ENCODE measurements around the gene OXLD1. TPM values are rescaled to one million over a fixed set of nuclear protein-coding genes. Genes with fewer than 3 reads are reported as not detected.

OXLD1 gene
- total and polyA plus RNA-seq, 7 donors = 15.5 to 44.9 (median 23.6) TPM

DNA sequence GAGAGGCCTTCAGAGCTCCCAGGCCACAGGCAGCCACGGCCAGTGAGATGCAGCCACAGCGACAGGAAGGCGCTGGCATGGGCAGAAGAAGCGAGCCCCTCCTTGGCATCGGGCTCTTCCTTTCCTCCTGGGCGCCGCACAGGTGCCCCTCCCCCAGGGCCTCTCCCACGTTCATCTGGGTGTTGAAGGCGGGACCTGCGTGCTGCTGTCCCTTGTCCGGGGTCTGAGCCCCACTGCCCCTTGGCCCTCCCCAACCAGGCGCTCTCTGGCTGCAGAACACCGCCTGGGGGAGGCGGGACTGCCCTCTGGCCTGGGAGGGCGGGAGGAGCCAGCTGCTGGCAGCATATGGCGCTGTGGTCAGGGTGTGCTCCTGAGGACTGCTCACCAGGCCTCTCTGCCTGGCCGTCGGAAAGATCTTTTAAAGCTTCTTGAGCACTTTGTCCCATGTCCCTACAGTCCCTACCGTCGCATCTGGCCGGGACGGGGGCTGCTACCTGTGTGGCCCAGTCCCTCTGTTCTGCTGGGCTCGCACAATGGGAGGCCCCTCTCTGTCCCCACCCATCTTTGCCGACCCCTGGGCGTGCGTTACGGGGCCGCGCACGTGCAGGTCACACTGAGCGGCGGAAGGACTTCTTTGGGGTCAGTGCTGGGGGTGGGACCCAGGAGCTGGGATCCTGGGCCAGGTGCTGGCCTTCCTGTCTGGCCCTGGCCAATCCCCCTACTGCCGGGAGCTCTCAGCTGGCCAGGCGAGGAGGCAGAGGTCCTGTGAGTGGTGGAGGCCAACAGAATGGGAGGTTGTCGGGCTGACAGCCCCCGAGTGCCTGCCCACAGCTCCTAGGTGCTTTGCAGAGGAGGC is 47.4 kb upstream of the OXLD1 start:
- TF ChIP-seq CTCF (IDR thresholded peaks at IDR 0.05) = no peak
- Histone ChIP-seq H3K27me3 (ENCODE audit: insufficient read depth in 3 of 3, low read length in 2 of 3) (no peaks in the 10 kb centered on the region), H3K4me1 (peaks cover 26% of the 10 kb centered on the region), H3K4me3 (peak overlapping the region; percentile 73), H3K9me3 (no peaks in the 10 kb centered on the region), H3K36me3 (ENCODE audit: insufficient read depth in 1 of 2, low read depth in 1 of 2) (no peaks in the 10 kb centered on the region), H3K27ac (no peak overlapping the region)
- WGBS, 3 donors = 71 to 73% (median 73%) methylated on average over 34 to 36 of the region's 36 CpGs
- ATAC-seq (no peak), DNase-seq (peak in 1 of 2 donors; percentile 18)
- intact Hi-C loops (cut with DNase I) = no loop called here

DNA sequence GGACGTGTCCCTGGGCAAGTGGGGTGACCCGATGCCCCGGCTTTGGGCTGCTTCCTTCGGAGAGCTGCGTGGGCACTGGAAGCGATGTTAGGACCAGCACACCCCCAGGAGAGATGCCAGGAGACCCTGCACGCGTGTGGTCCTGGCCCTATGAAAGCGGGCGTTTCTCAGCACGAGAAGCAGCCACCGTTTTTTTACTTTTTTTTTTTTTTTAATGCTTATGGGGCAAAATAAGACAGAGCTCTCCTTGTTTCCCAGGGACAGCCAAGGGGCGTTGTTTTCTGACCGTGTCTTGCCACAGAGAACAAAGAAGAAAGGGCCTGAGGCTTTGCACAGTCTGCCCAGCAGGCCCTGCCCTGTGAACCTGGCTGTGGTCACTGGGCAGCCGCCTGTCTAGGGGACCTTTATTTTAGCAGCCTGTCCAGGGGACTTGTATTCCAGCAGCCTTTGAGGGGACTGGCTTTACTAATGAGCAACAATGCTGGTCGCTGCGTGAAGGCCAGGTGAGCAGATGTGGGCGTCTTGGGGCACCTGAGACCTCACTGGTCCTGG is 46.7 kb upstream of the OXLD1 start:
- Histone ChIP-seq H3K9me3 (no peaks in the 10 kb centered on the region), H3K36me3 (ENCODE audit: insufficient read depth in 1 of 2, low read depth in 1 of 2) (peaks cover 0 to 3% of the 10 kb centered on the region in 2 donors), H3K4me1 (peaks cover 26% of the 10 kb centered on the region), H3K4me3 (peak overlapping the region; percentile 73), H3K27ac (no peak overlapping the region), H3K27me3 (ENCODE audit: insufficient read depth in 3 of 3, low read length in 2 of 3) (no peaks in the 10 kb centered on the region)
- DNase-seq (peak in 1 of 2 donors; percentile 9), ATAC-seq (no peak)
- no peak for TF ChIP-seq CTCF (IDR thresholded peaks at IDR 0.05)
- intact Hi-C loops (cut with DNase I) = no loop called here
- WGBS, 3 donors = 31 to 45% (median 39%) methylated on average over 18 of the region's 18 CpGs

- peak; percentile 10 to 24 (median 12) for ATAC-seq
- H3K36me3 ChIP-seq (ENCODE audit: insufficient read depth in 1 of 2, low read depth in 1 of 2) = peaks cover 0 to 9% of the 10 kb centered on the region in 2 donors
- intact Hi-C loops (cut with DNase I) = no loop called here
- H3K4me1 ChIP-seq = peaks cover 26% of the 10 kb centered on the region
- H3K4me3 ChIP-seq = peak overlapping the region; percentile 73
- no peak for TF ChIP-seq CTCF (IDR thresholded peaks at IDR 0.05)
- 3 to 4% (median 3%) methylated on average over 20 to 41 of the region's 41 CpGs for WGBS, 3 donors
- H3K27ac ChIP-seq = peak overlapping the region; percentile 86
- H3K9me3 ChIP-seq = no peaks in the 10 kb centered on the region
- no peak for DNase-seq
- no peaks in the 10 kb centered on the region for H3K27me3 ChIP-seq (ENCODE audit: insufficient read depth in 3 of 3, low read length in 2 of 3)
Observed at GRCh38 chr17:81712468-81713003, 46.1 kb upstream of the OXLD1 start.

DNA sequence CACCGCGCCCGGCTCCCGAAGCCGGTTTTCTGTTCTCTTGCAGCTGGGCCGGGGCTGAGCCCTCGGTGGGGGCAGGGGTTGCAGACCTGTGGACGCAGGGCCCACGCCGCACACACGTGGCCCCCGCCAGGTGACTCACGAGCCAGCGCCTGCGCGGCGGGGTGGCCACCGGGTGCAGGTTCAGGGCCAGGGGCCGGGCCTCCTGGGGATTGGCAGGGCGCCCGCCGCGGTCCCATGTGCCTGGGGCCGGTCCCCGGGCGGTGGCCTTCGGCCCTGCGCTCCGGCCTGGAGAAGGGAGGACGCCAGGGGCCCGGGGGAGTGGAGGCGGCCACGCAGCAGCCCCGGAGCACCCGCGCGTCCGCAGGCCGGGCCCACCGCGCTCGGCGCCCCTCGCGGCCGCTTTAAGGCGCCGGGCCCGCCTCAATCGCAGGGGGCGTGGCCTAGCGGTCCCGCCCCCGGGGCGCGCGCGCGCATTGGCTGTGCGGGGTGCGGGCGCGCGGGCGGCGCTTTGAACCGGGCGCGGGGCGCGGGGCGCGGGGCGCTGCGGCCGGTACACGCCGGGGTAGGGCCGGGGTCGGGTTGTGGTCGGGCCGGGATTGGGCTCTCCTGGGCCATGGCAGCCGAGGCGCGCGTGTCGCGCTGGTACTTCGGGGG is 45.5 kb upstream of the OXLD1 start, which contains the start of gene SLC25A10:
Gene SLC25A10, plus strand, starts transcription at position 471 of the 654 bp plus-strand sequence. Its CDS starts 143 bp downstream, at position 614.
- H3K27me3 ChIP-seq (ENCODE audit: insufficient read depth in 3 of 3, low read length in 2 of 3) = no peaks in the 10 kb centered on the region
- peak; percentile 85 to 92 (median 88) for ATAC-seq
- H3K27ac ChIP-seq = peak within 1 kb of the TSS; percentile 86
- H3K4me3 ChIP-seq = peak within 1 kb of the TSS; percentile 73
- no peak for TF ChIP-seq CTCF (IDR thresholded peaks at IDR 0.05)
- intact Hi-C loops (cut with DNase I) = no loop called here
- WGBS, 3 donors = 0 to 1% (median 0%) methylated on average over 31 to 89 of the region's 89 CpGs
- H3K36me3 ChIP-seq (ENCODE audit: insufficient read depth in 1 of 2, low read depth in 1 of 2) = peaks cover 0 to 14% of the 10 kb centered on the region in 2 donors
- H3K9me3 ChIP-seq = no peaks in the 10 kb centered on the region
- DNase-seq = peak; percentile 81 to 92
- peaks cover 26% of the 10 kb centered on the region for H3K4me1 ChIP-seq
